Measurements from ENCODE around the gene HYAL2. TPM values are rescaled to one million over a fixed set of nuclear protein-coding genes. Genes with fewer than 3 reads are reported as not detected.

Gene HYAL2, protein sequence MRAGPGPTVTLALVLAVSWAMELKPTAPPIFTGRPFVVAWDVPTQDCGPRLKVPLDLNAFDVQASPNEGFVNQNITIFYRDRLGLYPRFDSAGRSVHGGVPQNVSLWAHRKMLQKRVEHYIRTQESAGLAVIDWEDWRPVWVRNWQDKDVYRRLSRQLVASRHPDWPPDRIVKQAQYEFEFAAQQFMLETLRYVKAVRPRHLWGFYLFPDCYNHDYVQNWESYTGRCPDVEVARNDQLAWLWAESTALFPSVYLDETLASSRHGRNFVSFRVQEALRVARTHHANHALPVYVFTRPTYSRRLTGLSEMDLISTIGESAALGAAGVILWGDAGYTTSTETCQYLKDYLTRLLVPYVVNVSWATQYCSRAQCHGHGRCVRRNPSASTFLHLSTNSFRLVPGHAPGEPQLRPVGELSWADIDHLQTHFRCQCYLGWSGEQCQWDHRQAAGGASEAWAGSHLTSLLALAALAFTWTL
- total RNA-seq (2022) (30.1 and 31.6 TPM in 2 replicates), Bru-seq, nascent RNA (percentile 65 among the genes with signal in this experiment), BruChase-seq, experiment 1, labeled RNA remaining after a 2-hour chase (percentile 80 among the genes with signal in this experiment), BruChase-seq, experiment 2, labeled RNA remaining after a 6-hour chase (percentile 73 among the genes with signal in this experiment)
- long read RNA-seq, full-length matches to known transcripts = 139 of 151 reads
- long read RNA-seq, partial matches to known transcripts = 2 of 151 reads
- long read RNA-seq, other reads (novel, unspliced or antisense) = 10 of 151 reads

DNA sequence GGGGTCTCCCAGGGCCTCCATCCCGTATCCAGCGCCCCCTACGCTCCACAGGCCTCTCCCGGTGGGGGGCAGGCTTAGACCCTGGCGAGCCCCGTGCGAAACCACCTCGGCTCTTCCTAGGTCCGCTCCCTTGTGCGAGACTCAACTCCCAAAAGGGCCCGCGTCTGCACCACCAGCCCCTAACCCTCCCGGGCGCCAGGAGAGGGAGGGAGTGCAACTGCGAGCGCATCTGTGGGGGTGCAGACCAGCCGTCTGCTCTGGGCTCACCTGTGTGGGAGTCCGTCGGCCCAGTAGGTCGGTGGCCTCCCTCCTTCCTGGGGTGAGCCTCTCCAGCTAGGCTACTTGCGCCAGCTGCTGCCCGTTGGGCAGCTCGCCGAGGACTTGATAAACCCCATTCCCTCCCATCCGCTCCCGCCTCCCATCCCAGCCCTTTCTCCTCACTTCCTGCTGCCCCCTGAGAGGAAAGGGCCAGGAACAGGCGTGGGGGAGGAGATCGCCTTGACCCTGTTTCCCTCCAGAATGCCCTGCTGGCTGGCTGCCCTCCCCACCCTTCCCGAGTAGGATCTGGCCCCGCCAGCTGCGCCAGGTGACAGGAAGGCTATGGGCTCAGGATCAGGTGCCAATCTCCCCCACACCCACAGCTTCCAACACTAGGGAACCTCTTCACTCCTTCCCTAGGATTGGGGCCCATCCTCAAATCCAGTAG lies at the start of gene HYAL2:
HYAL2 (minus strand) TSS at position 360 of the 706 bp plus-strand sequence. CDS start 2,256 bp downstream, outside the sequence.
- no TSS peak for BruUV-seq (replicated peaks)
- CTCF ChIA-PET = interaction anchor here (1.4 to 2.3 kb wide), 2 partner anchors 14 to 15 kb away, joined by 11 to 27 read pairs; no protein-coding TSS in a partner anchor
- Mint-ChIP-seq H3K27ac (ENCODE audit: unreplicated experiment) (peak within 1 kb of the TSS; percentile 96), H3K4me3 (ENCODE audit: unreplicated experiment) (peak within 1 kb of the TSS; percentile 81), H3K4me1 (ENCODE audit: low read depth, unreplicated experiment) (no peaks in the 10 kb centered on the region), H3K9me3 (ENCODE audit: unreplicated experiment) (no peaks in the 10 kb centered on the region), H3K27me3 (ENCODE audit: insufficient read depth, unreplicated experiment) (no peaks in the 10 kb centered on the region), H3K36me3 (ENCODE audit: insufficient read depth, unreplicated experiment) (peaks cover 40% of the 10 kb centered on the region)
- H3K9me3 ChIP-seq = no peaks in the 10 kb centered on the region
- POLR2A ChIA-PET = interaction anchor here (1.4 kb wide), 1 partner anchor 23 kb away, joined by 12 read pairs; the partner anchor contains the start of genes HYAL3 and NAA80
- no peaks in the 10 kb centered on the region for H3K27me3 ChIP-seq (replicated peaks; ENCODE audit: control insufficient read depth, insufficient read depth, low read length)
- H3K4me3 ChIP-seq (ENCODE audit: low read depth, low read length) = peak within 1 kb of the TSS; percentile 58
- peaks cover 22% of the 10 kb centered on the region for H3K4me1 ChIP-seq
- DNase-seq = no peak
- TF ChIP-seq, protein P1, sequence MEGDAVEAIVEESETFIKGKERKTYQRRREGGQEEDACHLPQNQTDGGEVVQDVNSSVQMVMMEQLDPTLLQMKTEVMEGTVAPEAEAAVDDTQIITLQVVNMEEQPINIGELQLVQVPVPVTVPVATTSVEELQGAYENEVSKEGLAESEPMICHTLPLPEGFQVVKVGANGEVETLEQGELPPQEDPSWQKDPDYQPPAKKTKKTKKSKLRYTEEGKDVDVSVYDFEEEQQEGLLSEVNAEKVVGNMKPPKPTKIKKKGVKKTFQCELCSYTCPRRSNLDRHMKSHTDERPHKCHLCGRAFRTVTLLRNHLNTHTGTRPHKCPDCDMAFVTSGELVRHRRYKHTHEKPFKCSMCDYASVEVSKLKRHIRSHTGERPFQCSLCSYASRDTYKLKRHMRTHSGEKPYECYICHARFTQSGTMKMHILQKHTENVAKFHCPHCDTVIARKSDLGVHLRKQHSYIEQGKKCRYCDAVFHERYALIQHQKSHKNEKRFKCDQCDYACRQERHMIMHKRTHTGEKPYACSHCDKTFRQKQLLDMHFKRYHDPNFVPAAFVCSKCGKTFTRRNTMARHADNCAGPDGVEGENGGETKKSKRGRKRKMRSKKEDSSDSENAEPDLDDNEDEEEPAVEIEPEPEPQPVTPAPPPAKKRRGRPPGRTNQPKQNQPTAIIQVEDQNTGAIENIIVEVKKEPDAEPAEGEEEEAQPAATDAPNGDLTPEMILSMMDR (IDR thresholded peaks at IDR 0.05; ENCODE audit: insufficient read depth in 1 of 2, low read depth in 1 of 2, low read length in 1 of 2, severe bottlenecking in 1 of 2, unreplicated experiment in 1 of 2) = no peak
- H3K36me3 ChIP-seq (ENCODE audit: control insufficient read depth, insufficient read depth, low read length) = peaks cover 4% of the 10 kb centered on the region
- intact Hi-C loops (cut with micrococcal nuclease; ENCODE audit: unreplicated experiment) = no loop called here

DNA sequence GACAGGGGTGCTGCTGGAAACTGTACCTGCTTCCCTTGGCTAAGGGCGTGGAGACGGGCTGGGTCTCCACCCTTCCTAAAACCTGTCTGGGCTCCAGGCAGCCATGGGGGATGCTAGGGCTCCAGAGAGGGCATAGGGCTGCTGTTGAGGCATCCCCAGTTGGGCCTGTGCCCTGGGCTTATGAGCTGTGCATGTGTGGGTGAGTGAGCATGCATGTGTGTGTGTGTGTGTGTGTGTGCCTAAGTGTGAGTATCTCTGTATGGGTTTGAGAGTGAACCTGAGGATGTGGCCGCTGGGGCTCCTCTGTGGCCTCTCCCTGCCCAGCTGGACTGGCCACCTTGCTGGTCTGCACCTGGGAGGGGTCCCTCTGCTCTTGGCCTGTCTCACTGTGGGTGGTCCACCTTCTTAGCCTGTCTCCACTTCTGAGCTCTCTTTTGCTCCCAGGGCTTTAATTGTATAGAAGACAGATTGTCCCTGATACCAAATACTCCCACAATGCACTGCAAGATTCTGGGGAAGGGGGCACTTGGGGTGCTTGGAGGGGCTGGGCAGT lies 48.7 kb upstream of the HYAL2 start:
- DNase-seq = no peak
- CTCF ChIA-PET = interaction anchor here (0.5 to 1.0 kb wide), 6 partner anchors 10 to 1776 kb away, joined by 3 to 14 read pairs (median 4); partner anchors contain the start of gene CISH
- POLR2A ChIA-PET = no interaction called here
- BruUV-seq (replicated peaks) = no TSS peak
- H3K4me1 ChIP-seq = no peaks in the 10 kb centered on the region
- Mint-ChIP-seq H3K27me3 (ENCODE audit: insufficient read depth, unreplicated experiment) (peaks cover 14% of the 10 kb centered on the region), H3K4me3 (ENCODE audit: unreplicated experiment) (no peak overlapping the region), H3K36me3 (ENCODE audit: insufficient read depth, unreplicated experiment) (no peaks in the 10 kb centered on the region), H3K4me1 (ENCODE audit: low read depth, unreplicated experiment) (no peaks in the 10 kb centered on the region), H3K27ac (ENCODE audit: unreplicated experiment) (no peak overlapping the region), H3K9me3 (ENCODE audit: unreplicated experiment) (no peaks in the 10 kb centered on the region)
- no peak overlapping the region for H3K4me3 ChIP-seq (ENCODE audit: low read depth, low read length)
- intact Hi-C loops (cut with micrococcal nuclease; ENCODE audit: unreplicated experiment) = no loop called here
- no peaks in the 10 kb centered on the region for H3K36me3 ChIP-seq (ENCODE audit: control insufficient read depth, insufficient read depth, low read length)
- H3K9me3 ChIP-seq = no peaks in the 10 kb centered on the region
- no peaks in the 10 kb centered on the region for H3K27me3 ChIP-seq (replicated peaks; ENCODE audit: control insufficient read depth, insufficient read depth, low read length)
- TF ChIP-seq, protein P1 (IDR thresholded peaks at IDR 0.05; ENCODE audit: insufficient read depth in 1 of 2, low read depth in 1 of 2, low read length in 1 of 2, severe bottlenecking in 1 of 2, unreplicated experiment in 1 of 2) = no peak

Data from Caco-2 (cell line).